ENCODE results near the gene PTGER3.
A peak's percentile ranks its signal among the peaks of the same experiment; 100 is the strongest.
"Not testable (repeated sequence)": the region's sequence is repeated elsewhere in the genome, so short reads cannot be mapped to it uniquely, and the experiment has no call there.

The PTGER3 gene

DNA sequence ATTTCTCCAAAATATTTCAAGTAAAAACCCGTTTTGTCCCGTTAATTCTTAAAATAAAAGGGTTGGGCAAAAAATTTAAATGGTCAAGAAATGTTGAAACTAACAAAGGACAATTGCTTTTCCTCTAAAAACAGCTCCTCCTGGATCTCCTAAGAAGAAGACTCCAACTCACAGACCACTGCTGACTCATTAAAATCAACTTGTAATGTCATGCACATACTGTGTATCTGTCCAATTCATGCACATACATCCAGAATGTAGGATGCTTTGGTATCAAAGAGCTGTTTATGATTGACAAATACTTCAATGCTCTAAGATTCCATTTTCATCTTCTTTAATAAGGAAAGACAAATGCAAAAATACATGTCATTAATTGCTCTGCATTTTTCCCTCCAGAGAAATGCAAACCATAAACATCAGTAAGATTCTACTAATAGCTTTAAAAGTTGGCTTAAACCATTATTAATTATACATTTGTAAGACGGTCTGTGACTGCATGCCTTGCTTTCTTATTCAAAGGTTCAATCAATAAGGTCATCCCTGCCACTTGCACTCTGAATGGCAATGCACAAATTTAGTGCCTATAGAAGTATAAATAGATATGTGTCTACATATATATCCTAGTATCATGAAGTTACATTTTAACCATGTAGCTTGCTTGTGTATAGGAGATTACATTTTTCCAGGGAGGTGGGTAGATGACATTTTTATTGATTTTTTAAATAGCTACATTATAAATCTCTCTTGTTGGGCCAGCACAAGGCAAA is 44.7 kb downstream of the PTGER3 start:
- DNase-seq, result no peak

DNA sequence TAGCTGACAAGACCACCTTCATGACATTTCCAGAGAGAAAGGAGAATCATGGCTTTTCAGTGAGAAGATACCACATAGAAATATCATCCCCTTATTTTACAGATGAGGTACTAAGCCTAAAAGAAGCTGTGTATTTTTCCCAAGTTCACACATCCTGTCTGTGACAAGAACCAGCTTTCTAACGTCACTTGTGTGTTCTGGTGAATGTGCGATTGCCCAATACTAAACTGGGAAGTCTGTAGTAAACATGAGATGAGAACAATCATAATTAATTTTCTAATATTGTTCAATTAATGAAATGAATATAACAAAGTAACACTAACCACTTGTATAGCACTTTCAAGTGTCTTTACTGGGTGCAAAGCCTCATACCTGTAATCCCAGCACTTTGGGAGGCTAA is 46.0 kb downstream of the PTGER3 start:
- DNase-seq, result no peak

DNA sequence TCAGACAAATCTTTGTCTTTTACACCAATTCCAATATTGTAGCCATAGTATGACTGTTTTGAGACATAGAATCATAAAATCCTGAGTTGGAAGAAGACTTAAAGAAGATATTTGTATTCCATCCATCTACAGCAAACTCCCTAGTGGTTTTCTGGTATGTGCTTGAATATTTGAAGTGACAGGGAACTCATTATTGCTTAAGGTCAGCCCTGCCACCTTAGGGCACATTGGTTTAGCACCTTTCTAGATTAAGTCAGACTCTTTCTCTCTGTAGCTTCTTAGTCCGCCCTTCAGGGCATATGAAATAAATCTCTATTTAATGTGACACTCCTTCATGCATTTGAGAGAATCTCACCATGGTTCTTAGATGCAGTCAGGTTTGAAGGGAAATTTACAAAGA is 49.8 kb downstream of the PTGER3 start:
- no peak for DNase-seq

DNA sequence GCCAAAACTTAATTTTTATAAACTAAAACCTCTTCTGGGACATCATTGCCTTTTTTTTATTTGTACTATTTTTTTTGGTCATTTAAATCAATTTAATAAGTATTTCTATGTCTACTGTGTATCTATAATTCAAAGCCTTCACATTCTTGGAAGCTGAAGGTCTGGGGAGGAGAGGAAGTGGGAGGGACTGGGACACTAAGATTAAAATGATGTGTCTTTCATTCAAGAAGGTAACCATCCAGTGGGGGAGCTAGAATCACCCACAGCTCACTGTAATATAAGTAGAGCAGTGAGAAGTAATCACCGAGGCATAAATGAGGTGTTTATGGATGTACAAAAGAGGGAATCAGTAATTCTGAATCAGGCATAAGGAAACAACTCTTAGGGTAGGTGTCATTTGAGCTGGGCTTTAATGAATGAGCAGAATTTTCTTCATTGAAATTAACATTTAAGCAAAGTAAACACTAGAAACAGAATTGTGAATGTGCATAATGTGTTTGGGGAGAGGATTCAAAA is 52.8 kb downstream of the PTGER3 start:
- DNase-seq, result no peak

DNA sequence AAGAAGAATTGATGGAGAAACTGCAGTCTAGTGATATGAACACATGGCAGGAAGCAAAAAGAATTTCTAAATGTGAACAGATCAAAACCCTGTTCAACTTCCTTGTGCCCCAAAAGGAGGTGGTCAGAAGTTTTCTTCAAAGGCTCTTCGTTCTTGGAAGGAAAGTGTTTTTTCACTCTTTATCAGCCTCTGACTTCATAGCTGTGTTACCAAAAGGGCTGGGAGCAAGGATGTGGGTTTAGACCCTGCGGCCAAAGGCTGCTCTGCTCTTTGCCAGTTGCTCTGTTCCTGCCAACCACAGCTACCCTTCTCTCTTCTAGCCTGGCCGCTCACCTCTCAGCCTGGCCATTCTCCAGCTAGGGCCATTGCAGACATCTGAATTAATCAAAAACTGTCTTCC is 53.8 kb downstream of the PTGER3 start:
- peak; percentile 53 for DNase-seq

DNA sequence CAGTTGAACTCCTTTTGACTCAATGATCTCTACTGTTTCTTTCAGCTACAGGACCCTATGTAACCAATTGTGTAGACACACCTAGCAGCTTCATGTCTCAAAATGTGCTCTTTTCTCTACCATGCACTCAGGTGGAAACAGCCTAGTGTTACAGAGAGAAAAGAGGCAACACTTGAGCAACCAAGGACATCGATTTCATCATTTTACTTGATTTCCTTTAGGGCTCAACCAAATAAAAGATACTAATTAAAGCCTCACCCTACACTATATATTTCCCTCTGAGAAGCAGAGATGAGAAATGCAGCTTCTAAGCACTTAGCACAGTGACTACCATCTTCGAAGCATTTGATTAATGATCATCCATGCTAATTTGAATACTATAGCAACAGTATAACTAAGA is 55.1 kb downstream of the PTGER3 start:
- no peak for DNase-seq

DNA sequence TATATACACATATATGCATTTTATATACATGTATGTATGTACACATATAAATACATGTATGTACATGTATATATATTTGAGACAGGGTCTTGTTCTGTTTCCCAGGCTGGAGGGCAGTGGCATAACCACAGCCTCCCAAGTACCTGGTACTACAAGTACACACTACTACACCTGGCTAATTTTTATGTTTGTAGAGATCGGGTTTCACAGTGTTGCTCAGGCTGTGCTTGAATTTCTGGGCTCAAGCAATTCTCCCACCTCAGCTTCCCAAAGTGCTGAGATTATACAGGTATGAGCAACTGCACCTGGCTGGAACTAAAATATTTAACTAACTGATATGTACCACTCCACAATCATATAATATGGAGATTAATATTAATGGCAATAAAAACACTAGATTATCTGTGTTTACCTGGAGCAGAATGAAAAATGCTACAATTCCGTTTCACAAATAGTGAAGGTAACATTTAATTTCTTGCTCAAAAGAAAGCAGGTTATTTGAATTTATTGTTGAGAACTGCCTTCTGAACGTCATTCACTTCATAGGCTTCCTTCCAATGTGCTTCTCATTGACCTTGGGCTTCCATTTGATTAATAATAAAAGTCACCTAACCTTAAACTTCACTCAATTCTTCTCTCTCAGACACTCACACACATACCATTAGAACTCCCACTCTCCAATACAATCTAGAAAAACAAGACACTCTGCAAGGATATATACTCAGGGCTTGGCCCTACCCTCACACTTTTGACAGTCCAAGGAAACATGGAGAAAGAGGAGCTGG is 57.0 kb downstream of the PTGER3 start:
- no peak for DNase-seq

DNA sequence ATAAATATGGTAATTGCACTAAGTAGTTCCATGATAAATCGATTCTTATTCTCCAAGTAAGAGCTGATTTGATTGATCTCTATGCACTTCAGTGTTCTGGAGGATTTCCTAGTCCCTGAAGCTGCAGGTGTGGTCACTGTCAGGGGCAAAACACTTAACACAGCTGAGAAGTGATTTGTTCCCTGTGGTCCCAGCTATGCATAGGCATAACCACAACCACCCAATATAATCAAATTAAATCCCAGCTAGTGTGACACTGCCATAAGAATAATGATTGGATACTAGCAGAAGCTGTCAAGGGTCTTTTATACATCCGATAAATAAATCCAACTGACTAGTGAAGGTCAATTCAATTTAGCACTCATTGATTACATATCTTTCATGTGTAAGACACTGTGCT is 60.1 kb downstream of the PTGER3 start:
- no peak for DNase-seq

DNA sequence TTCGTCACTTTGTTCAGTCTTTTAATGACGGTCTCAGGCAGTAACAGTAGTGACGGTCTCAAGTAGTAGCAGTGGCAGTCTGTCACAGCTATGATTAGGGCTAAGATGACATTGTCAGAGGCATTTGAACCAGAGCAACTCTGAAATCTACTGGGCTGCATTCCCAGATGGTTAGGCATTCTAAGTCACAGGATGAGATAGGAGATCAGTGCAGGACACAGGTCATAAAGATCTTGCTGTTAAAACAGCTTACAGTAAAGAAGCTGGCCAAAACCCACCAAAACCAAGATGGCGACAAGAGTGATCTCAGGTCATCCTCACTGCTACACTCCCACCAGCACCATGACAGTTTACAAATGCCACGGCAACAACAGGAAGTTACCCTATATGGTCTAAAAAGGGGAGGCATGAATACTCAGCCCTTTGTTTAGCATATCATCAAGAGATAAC is 61.8 kb downstream of the PTGER3 start:
- DNase-seq, result not testable (repeated sequence)

DNA sequence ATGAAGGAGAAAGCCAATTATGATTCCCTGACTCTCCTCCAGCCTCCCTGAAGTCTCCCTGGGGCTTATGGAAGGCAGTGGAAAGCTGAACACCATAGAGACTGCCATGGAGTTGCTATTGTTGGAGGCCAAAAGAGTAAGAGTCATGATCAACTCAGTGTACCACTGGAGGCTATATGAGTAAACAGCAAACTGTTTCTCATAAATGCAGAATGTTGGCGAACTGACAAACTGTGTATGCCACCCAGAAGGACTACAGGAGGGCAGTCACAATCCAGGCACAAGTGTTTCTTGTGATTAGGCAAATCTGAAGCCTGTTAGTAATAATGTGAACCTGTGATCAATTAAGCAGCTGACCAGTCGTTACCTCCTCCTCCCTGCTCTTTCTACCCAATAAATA is 62.3 kb downstream of the PTGER3 start:
- DNase-seq, result not testable (repeated sequence)

DNA sequence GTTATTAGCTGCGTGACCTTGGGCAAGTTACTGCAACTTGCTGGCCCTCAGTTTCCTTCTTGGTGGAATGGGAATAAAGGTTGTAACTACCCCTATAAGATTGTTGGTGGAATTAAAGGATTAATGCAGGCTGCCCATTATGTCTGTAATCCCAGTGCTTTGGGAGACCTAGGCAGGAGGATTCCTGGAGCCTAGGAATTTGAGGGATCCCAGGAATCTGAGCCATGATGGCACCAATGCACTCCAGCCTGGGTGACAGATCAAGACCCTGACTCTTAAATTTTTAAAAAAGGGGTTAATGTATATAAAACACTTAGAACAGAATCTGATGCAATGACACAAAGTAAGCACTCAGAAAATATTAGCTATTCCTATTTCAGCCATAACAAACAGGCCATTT is 67.3 kb downstream of the PTGER3 start:
- no peak for DNase-seq

DNA sequence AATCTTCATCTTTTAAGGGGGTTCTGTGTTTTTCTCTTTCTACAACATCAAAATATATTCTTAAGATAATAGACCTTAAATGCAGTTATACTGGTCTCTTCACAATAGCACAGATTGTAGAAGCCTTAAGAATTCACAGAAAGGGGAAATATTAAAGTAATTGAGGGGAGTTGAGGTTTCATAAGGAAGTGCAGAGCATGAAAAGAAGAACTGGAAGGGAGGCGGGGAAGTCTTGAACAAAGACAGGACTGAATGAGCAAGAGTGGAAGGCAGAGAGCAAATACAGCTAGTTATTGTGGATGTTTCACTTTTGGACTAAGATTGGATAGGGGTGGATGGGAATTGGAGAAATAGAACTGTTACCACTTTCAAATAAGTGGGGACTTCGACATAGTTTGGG is 67.7 kb downstream of the PTGER3 start:
- no peak for DNase-seq

DNA sequence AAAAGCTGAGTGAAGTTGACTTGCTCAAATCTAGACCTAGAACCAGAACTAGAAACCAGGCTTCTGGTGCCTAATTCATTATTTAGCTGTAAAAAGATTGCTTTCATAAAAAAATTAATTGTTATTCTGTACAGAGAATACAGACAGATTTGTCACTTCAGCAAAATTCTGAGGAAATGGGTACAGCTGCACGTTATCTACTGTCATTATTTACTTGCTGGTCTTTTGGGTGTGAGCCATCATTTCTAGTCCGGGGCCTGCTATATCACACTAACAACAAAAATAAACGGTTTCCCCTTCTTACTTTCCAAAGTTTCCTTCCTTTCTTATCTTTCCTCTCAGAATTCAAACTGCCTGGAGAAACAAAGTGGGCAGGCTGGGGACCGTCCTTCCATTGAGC is 68.3 kb downstream of the PTGER3 start:
- no peak for DNase-seq

DNA sequence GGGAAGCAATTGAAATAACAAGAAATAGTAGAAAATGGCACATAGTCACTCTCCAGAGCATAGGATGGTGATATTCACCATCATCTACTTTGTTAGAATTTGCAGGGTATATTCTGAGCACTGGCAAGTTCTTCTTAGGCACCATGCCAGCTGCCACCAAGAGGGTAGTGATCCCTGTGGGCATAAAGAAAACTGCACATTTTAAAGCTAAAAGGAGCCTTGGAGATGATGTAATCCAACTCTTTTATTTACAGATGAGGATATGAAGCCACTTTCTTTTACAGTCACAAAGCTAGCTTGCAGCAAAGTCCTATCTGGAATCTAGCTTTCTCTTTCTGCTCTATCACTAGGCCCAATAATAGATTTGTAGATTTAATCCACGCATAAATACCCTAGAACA is 69.0 kb downstream of the PTGER3 start:
- DNase-seq, result no peak

DNA sequence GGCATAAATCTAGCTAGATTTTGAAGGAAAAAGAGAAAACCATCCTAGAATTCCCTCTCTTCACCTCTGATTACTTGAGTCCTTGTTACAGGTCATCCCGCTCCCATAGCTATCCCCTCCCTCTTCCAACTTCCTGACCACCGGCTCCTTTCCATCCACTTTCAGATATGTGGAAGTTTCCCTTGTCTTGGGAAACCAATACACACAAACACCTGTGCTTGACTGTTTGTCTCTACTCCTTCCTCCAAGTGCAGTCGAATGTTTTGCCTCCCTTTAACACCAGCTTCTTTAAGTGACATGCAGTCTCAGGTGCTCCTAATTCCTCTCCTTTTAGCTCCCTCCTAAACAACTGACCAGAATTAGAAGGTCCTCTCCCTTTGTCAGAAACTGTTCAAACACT is 70.0 kb downstream of the PTGER3 start:
- no peak for DNase-seq

DNA sequence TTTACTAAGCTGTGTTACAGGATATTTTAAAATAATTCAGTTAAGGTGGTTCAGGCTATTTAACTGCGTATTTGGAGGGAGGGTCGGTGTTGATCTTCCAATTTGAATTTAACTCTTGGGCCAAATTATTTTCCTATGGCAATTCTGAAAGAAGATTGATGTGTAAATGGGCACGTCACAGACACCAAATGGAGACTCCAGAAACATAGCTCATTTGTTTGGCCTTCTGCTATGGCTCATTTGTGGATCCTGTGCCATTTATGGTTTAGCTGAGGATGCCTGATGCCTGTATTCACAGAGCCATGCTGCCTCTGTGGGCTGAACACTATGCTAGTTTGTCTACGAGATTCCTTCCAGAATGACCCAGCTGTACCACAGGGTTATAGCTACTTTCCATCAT is 70.6 kb downstream of the PTGER3 start:
- no peak for DNase-seq

DNA sequence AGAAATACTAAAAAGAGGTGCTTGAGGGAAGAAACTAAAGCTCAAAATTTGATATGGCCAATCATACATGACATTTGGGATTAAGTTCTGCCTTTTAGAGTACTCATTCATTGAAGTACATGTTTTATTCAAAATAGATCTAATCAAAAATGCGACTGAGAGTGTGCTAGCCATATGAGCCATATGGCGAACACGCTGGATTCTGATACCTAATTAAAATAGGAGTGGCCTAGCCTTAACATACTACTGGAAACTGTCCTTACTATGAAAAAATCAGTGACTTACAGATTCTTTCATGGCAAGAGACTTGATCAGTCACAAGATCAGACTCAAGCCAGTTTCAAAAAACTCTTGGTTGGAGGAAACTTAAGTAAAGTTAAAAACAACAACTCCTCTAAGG is 73.9 kb downstream of the PTGER3 start:
- no peak for DNase-seq

DNA sequence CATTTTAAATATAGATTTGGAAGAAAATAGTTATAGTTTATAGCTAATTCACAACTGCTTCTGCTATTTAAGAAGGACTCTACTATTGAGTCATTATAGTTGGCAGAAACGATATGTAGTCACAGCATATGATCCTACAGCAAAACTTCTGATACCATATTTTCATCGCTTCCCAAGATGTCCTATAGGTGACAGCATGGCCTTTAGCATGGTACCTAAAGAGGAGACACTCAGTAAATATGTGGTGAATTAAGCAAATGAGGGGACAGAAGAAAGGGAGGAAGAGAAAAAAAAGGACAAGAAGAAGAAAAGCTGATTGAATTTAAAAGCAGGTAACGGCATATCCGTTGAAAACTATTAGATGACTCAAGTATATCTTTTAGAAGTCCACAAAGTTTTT is 77.2 kb downstream of the PTGER3 start:
- DNase-seq, result no peak

DNA sequence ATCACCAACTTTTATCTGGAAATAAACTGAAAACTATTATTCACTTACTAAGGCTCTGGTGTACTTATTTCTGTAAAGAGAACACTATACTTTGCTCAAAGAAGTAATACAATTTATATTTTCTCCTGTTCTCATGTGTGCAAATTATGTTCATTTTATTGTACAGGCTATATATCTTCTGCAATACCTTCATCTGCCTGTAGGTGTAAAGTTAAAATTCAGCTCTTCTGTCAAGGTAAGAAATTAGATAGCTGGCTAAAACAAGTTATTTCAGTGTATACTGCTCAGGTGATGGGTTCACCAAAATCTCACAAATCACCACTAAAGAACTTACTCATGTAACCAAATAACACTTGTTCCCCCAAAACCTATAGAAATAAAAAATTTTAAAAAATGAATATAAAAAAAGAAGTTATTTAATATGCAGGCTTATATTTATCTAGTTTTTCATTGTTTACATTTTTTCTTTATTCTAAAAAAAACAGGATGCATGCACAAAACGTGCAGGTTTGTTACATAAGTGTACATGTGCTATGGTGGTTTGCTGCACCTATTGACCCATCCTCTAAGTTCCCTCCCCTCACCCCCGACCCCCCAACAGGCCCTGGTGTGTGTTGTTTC is 81.5 kb downstream of the PTGER3 start:
- no peak for DNase-seq

DNA sequence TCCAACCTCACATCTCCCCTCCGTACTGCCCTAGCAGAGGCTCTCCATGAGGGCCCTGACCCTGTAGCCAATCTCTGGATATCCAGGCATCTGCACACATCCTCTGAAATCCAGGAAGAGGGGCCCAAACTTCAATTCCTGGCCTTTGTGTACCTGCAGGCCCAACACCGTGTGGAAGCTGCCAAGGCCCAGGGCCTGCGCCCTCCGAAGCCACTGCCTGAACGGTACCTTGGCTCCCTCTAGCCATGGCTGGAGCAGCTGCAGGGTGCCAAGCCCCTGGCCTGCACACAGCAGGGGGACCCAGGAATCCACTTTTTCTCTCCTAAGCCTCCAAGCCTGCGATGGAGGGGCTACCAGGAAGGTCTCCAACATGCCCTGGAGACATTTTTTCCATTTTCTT is 84.2 kb downstream of the PTGER3 start:
- no peak for DNase-seq

DNA sequence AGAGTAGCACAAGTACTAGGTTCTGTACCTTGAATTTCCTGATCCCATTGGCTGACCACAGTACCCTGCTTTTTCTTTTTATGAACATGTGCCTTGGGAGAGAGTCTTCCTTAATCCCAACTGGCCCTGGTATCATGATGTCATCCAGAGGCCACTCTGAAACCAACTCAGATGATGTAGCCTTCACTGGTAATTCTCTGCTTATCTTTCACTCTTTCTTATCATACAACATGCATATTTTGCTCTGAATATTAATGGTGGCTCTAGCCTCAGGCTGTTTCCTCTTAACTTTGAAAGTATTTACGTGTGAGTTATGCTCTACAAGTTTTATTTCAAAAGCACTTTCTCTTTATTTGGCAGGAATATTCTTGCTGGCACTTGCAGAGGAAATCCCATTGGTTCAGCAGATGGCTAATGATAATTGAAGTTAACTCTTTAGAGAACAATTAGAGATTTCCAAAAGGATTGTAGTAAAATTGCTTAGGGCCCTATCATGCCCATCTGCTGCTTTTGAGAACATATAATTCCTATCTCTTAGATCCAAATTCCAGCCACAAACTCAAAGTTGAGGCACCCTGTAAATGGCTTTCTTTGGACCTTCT is 86.1 kb downstream of the PTGER3 start:
- DNase-seq, result no peak

DNA sequence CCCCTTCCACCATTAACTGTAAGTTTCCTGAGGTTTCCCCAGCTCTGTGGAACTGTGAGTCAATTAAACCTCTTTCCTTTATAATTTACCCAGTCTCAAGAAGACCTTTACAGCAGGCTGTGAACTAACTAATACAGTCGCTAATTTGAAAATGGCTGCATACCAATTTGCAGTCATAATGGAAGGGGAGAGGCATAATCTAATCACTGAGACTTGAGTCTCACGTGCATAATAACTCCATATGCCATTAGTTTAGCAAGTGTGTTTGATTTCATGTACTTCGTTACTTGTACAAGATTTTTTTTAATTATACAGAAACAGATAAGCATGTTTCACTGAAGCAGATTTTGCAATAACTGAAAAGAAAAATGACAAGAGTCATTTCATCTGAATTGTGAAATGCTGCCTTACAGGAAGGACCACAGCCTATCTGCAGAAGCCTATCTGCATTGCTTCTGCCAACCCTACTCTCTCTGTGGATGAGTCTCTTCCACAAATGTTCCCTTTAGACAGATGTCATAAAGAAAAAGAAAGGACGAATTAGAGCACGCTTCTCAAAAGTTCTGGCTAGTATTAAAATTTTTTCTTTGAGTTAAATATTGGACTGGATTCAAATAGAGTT is 99.1 kb downstream of the PTGER3 start:
- DNase-seq, result no peak

DNA sequence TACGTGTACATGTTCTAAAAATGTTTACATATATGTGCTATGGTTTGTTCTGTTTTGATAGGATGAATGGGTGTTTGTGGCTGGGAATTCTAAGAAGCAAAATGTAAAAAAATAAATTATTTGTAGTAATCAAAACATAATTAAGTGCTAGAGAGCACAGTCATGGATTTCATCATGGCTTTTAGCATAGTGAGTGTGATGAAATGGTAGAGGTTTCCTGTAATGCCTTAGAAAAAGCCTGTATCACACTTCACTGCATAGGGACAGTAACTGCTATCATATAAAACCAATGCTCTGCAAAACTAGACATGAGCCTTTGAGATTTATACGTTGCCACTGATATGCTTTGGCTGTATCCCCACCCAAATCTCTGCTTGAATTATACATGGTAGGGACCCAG is 99.8 kb downstream of the PTGER3 start:
- no peak for DNase-seq
